NOMO-1 treated with DMSO at 0.1 percent for 48 hours (cell line): ENCODE data around the gene PLEKHB1.
"Not testable (repeated sequence)": the region's sequence is repeated elsewhere in the genome, so short reads cannot be mapped to it uniquely, and the experiment has no call there.

ENCODE experiments used
- DNase-seq: peaks from one replicate; lab custom pipeline; 2025; ENCODE audit not compliant: unreplicated experiment; lab: John Stamatoyannopoulos, UW

PLEKHB1 gene

DNA sequence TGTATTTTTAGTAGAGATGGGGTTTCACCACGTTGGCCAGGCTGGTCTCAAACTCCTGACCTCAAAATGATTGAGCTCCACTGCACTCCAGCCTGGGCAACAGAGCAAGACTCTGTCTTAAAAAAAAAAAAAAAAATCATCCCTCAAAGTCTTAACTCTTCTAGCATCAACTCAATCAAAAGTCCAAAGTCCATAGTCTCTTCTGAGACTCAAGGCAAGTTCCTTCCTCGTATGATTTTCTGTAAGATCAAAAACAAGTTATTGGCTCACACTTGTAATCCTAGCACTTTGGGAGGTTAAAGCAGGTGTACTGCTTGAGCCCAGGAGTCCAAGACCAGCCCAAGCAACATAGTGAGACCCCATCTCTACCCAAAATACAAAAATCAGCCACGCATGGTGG is 24.4 kb downstream of the PLEKHB1 start:
- no peak for DNase-seq

DNA sequence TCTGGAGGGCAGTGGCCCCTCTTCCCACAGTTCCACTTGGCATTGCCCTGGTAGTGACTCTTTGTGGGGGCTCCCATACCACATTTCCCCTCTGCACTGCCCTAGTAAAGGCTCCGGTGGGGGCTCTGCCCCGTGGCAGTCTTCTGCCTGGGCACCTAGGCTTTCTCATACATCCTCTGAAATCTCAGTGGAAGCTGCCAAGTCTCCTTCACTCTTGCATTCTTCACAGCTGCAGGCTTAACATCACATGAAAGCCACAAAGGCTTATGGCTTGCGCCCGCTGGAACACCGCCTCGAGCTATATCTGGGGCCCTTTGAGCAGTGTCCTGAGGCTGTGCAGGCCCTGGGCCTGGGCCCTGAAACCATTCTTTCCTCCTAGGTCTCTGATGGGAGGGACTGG is 25.3 kb downstream of the PLEKHB1 start:
- DNase-seq: no peak

DNA sequence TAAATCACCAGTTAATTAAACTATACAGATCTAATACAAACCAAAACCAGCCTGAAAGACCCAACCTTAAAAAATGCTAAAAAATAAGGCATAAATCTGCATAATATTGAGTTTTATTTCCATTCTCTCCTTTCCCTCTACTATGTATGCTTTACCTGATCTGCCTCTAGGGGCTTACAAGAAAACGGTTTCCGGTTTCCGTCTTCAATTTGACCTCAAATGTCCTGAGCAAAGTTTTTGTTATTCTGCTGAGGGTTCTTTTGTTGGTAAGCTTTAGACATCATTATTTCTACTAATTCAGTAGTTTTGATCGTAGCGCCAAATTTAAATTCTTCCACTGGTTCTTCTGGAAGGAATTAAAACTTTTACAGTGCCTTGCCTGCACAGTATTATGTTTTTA is 30.2 kb downstream of the PLEKHB1 start:
- not testable (repeated sequence) for DNase-seq

DNA sequence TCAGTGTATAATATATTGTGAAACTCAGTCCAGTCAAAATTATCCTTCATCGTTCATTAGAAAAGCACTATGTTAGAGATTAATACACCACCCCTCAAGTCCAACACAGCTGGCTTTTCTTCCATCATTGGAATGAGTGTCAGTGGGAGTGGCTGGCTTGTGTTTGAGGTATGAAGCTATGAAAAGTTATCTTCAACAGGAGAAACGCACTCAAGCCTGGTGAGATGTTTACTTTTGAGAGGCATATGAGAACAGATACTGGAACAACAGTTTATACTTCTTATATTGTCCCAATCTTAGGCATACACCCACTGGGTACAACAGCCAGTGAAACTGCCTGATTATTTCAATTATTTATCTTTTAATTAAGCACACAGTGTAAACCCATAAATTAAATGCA is 34.3 kb downstream of the PLEKHB1 start:
- no peak for DNase-seq

DNA sequence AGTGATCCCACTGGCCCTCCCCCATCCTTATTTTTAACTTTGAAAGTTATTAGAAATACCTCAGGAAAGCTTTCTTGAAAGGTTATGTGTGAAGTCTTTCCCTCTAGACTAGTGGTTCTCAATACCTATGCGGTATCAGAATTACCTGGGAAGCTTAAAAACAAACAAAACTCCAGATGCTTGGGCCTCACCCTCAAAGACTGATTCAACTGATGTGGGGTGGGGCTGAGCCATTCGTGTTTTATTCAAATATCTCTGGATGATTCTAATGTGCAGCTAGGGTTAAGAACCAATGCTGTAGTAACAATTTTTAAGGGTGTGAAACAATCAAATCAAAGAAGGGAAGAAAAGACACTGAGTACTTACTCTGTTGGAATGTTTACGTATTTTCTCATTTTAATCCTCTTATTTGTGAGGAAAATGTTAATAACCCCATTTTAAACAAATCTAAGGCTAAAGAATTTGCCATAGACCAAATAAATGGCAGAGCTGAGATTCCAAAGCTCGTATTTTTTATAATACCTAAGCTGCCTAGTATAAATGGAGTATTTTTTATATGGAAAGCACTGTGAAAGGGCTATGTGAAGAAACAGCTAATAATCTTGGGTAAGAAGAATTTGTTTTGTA is 47.6 kb downstream of the PLEKHB1 start:
- DNase-seq: no peak

DNA sequence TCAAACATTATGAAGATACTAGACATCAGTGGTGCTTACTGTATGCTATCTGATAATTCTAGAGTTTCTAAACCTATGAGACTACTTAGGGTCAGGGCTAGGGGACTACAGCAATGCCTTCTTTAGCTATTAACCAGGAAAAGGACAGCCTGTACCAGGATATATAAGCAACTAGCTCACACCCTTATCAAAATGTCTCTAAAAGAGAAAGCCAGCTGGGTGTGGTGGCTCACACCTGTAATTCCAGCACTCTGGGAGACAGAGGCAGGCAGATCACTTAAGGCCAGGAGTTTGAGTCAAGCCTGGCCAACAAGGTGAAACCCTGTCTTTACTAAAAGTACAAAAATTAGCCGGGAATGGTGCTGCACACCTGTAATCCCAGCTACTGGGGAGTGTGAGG is 58.7 kb downstream of the PLEKHB1 start:
- DNase-seq: no peak

DNA sequence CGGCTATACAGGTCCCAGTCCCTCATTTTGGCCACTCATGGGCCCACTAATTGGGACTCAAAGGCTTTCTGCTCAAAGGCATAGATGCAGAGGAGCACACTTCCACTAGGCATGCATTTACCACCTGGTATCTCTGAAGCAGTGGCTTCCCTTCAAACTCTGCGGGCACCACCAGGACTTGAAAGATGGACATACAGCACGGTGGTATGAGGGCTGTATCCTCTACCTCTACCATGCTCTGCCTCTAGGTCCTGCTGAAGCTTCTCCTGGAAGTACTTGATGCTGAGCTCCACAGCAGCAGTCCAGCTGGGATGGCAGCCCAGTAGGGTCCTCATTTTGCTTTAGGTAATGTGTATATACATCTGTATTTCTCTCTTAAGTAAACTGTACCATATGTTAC is 64.6 kb downstream of the PLEKHB1 start:
- no peak for DNase-seq
